ENCODE data around the gene CUX1.

Gene CUX1

DNA sequence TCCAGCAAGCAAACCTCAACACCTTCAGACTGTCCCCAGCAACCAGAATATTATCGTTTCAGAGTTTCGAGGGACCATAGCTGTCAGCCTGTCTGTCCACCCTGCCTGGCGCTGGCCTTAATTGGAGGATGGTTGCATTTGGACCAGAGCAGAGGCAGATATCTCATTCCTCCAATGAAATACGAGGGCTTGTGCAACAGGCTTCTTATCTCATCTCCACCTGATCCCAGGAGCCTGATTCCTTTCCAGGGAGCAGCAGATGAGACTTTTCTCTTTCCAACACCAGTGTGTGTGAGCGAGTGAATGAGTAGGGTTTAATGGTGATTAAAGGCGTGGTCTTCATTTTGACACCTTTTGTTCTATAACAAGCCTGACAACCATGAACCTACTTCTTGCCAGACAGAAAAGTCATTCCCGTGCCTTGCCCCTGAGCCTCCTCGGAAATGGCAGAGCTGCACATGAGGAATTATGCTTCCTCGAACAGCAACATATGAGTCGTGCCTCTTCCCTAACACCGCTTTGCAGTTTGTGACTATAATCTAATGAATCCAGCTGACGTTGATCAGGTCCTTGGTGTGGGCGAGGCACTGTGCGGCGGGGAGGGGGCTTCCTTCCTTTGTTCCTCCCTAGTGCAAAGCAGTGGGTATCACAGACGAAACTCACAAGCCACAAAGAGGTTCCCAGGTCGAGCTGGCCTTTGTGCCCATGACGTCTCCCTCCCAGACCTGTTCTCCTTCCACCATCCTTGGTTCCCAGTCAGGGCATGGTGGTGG is 147.4 kb downstream of the CUX1 start:
- no peaks in the 10 kb centered on the region for H3K4me1 Mint-ChIP-seq
- no peaks in the 10 kb centered on the region for H3K27me3 Mint-ChIP-seq
- DNase-seq: no peak
- no peaks in the 10 kb centered on the region for H3K9me3 Mint-ChIP-seq
- ATAC-seq: no peak
- H3K4me3 Mint-ChIP-seq: no peak overlapping the region
- H3K36me3 Mint-ChIP-seq (ENCODE audit: low read depth): no peaks in the 10 kb centered on the region
- no peak overlapping the region for H3K27ac Mint-ChIP-seq

DNA sequence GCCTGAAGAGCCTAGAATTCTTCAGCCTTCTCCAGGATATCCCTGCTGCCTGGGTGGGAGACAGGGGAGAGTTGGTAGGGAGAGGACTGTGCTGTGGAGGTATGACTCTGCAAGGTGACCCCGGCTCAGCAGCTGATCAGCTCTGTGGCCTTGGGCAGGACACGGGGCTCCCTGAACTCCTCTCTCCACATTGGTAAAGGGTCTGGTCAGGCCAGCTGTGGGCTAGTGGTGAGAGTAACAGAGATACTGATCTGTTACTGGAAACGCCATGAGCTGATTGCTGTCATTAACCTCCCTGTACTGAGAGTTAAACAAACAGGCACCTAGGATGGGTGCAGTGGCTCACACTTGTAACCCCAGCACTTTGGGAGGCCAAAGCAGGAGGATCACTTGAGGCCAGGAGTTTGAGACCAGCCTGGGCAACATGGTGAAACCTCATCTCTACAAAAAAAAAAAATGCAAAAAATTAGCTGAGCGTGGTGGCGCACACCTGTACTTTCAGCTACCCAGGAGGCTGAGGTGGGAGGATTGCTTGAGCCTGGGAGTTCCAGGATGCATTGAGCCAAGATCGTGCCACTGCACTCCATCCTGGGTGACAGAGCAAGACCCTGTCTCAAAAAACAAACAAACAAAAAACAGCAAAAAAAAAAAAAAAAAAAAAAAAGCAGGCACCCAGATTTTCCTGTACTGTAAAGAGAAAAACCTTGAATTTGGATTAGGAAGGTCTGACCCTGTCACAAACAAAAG is 151.5 kb downstream of the CUX1 start:
- Mint-ChIP-seq H3K4me1 (no peaks in the 10 kb centered on the region), H3K27me3 (no peaks in the 10 kb centered on the region), H3K27ac (no peak overlapping the region), H3K9me3 (no peaks in the 10 kb centered on the region), H3K4me3 (no peak overlapping the region), H3K36me3 (ENCODE audit: low read depth) (peaks cover 6% of the 10 kb centered on the region)
- DNase-seq: no peak
- no peak for ATAC-seq

DNA sequence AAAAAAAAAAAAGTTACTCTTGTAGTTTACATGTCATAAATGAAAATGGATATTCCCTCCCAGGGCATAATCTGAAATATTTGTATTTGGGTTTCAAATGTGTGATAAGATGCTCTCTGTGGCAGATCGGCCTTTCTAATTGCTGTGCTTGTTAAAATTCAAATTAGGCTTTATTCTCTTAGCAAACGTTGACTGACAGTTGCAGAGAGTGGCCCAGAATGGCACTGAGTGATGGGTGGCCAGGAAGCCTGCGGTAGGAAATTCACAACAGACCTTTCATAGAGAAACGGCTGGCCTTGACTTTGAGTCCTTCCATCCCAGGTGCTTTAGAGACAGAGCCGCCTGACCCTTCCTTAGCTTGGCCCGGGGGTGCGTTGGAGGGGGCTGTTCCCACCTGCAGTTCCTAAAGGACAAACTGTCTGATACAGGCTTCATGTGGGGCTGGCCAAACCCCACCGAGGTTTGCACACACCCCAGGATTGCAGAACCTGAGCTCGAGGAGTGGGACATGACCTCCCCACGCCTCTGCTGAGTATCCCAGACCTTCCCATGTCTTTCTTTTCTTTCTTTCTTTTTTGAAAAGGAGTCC is 152.7 kb downstream of the CUX1 start:
- ATAC-seq (no peak), DNase-seq (no peak)
- no peak overlapping the region for H3K27ac Mint-ChIP-seq
- no peak overlapping the region for H3K4me3 Mint-ChIP-seq
- peaks cover 6% of the 10 kb centered on the region for H3K36me3 Mint-ChIP-seq (ENCODE audit: low read depth)
- H3K9me3 Mint-ChIP-seq: no peaks in the 10 kb centered on the region
- H3K4me1 Mint-ChIP-seq: no peaks in the 10 kb centered on the region
- no peaks in the 10 kb centered on the region for H3K27me3 Mint-ChIP-seq

DNA sequence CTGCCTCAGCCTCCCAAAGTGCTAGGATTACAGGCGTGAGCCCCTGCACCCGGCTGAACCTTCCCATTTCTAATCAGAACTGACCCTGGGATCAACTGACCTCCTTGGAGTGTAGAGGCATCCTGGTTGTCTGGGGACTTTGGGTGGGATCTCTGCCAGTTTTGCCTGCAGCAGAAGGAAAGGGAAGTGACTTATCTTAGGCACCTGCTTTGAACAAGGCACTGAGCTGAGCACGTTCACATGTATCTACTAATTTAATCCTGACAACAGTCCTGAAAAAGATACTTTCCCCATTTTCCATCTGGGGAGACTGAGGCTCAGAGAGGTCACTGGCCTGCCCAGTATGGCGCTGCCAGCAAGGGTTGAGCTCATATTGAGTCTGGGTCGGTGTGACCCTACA is 153.4 kb downstream of the CUX1 start:
- no peaks in the 10 kb centered on the region for H3K4me1 Mint-ChIP-seq
- no peaks in the 10 kb centered on the region for H3K9me3 Mint-ChIP-seq

DNA sequence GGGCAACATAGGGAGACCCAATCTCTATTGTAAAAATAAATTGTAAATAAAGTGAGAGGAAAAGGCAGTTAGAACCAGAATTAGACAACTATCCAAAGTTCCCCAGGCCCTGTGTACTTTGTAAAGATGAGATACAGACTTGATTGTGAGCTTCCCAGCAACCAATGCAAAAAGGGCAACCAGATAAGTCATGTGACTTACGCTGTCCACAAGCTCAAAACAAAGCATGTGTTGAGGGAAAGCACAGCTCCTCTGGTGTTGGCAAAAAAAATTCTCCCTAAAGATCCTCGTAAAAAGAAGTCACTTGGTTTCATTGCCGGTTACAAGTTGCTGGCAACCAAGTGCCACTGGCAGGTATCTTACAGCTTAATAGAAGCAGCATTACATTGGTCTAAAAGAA is 154.0 kb downstream of the CUX1 start:
- Mint-ChIP-seq H3K36me3 (ENCODE audit: low read depth) (peaks cover 6% of the 10 kb centered on the region), H3K9me3 (no peaks in the 10 kb centered on the region), H3K27ac (no peak overlapping the region), H3K27me3 (no peaks in the 10 kb centered on the region), H3K4me1 (no peaks in the 10 kb centered on the region), H3K4me3 (no peak overlapping the region)
- no peak for ATAC-seq
- no peak for DNase-seq

More for the DNA sequence above, 153.4 kb downstream of the CUX1 start:
- Mint-ChIP-seq H3K27ac (no peak overlapping the region), H3K4me3 (no peak overlapping the region), H3K36me3 (ENCODE audit: low read depth) (peaks cover 6% of the 10 kb centered on the region), H3K27me3 (no peaks in the 10 kb centered on the region)
- no peak for ATAC-seq
- DNase-seq: no peak

DNA sequence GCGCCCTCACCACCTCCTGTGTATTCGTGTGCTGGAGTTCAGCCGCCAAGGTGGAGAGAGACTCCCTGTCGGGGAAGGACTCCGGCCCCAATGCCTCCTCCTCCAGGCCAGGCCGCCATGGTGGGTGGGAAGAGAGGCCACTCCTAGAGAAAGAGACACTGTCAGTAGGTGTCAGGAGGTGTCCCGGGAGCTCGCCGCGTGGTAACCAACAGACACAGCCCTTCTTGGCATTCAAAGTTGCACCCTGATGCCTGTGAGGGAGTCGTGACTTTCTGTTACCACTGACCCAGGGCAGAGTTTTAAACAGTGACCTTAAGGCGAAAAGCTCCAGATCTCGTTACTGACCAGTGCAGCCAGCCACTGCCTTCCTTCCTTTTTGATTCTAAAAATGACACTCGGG is 155.2 kb downstream of the CUX1 start:
- no peak for DNase-seq
- Mint-ChIP-seq H3K27ac (no peak overlapping the region), H3K4me3 (no peak overlapping the region), H3K4me1 (no peaks in the 10 kb centered on the region), H3K9me3 (no peaks in the 10 kb centered on the region), H3K36me3 (ENCODE audit: low read depth) (peaks cover 6% of the 10 kb centered on the region), H3K27me3 (no peaks in the 10 kb centered on the region)
- ATAC-seq: no peak

DNA sequence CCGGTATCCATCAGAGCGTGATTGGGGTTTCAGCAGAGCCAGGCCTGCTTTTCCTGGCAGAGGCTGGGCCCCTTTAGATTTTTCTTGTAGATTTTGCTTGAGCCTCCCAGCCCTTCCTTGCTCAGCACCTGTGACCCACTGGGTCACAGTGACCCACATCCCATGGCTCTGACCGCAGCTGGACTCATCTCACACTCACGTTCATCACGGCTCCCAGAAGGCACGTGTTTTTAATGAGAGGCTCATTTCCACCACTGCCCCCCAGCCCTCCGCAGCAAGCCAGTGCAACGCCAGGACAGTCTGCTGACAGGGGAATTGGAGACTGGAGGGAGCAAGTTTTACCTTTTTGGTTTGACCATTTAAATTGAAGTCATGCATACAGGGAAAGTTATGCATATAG is 155.7 kb downstream of the CUX1 start:
- DNase-seq (no peak), ATAC-seq (no peak)
- no peak overlapping the region for H3K27ac Mint-ChIP-seq
- H3K4me3 Mint-ChIP-seq: no peak overlapping the region
- H3K36me3 Mint-ChIP-seq (ENCODE audit: low read depth): peaks cover 6% of the 10 kb centered on the region
- no peaks in the 10 kb centered on the region for H3K9me3 Mint-ChIP-seq
- no peaks in the 10 kb centered on the region for H3K4me1 Mint-ChIP-seq
- H3K27me3 Mint-ChIP-seq: no peaks in the 10 kb centered on the region

DNA sequence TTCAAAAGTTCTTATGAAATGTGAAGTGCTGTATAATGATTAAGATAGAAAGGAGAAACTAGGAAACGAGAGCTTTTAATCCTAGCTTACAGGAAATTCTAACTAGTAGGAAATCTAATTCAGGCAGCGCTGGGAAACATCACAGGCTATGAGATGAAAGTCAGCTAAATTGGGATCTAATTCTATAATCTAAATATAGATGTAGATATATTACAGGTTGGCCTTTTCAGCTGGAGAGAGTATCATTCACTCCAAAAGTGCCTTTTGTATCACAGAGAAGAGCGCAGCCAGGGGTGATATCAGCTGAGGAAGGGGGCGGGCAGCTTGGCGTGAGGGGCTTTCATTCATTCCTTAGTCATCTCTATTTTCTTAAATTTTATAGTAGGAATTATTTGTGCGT is 157.0 kb downstream of the CUX1 start:
- no peaks in the 10 kb centered on the region for H3K4me1 Mint-ChIP-seq
- ATAC-seq (no peak), DNase-seq (no peak)
- no peak overlapping the region for H3K27ac Mint-ChIP-seq
- no peaks in the 10 kb centered on the region for H3K9me3 Mint-ChIP-seq
- H3K36me3 Mint-ChIP-seq (ENCODE audit: low read depth): peaks cover 6% of the 10 kb centered on the region
- H3K4me3 Mint-ChIP-seq: no peak overlapping the region
- no peaks in the 10 kb centered on the region for H3K27me3 Mint-ChIP-seq

DNA sequence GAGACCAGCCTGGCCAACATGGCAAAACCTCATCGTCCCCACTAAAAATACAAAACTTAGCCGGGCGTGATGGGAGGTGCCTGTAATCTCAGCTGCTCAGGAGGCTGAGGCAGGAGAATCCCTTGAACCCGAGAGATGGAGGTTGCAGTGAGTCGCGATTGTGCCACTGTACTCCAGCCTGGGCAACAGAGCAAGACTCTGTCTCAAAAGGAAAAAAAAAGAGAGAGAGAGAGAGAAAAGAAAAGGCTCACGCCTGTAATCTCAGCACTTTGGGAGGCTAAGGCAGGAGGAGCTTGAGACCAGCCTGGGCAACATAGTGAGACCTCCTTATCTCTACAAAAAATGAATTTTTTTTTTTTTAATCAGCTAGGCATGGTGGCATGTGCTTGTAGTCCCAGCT is 157.6 kb downstream of the CUX1 start:
- no peak for DNase-seq
- H3K27me3 Mint-ChIP-seq: no peaks in the 10 kb centered on the region
- no peak overlapping the region for H3K27ac Mint-ChIP-seq
- H3K4me3 Mint-ChIP-seq: no peak overlapping the region
- H3K9me3 Mint-ChIP-seq: no peaks in the 10 kb centered on the region
- ATAC-seq: no peak
- peaks cover 6% of the 10 kb centered on the region for H3K36me3 Mint-ChIP-seq (ENCODE audit: low read depth)
- no peaks in the 10 kb centered on the region for H3K4me1 Mint-ChIP-seq

DNA sequence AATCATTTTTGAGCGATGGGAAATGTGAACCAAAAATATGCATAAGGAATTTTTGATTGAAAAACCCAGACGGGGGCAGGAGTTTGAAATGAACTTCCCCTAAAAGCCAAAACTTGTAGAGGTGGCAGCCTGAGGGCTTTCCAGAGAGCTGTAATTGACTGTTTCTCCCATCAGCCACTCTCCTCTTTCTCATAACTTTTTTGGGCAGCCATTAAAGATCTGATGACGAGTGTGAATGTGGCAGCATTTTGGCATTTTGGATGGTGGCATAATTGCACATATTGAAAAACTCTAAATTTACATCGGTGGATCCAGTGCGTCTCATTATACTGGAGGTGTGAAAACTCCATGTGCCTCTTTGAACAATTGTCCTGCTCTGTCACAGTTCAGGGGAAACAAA is 159.0 kb downstream of the CUX1 start:
- H3K9me3 Mint-ChIP-seq: no peaks in the 10 kb centered on the region
- no peaks in the 10 kb centered on the region for H3K36me3 Mint-ChIP-seq (ENCODE audit: low read depth)
- H3K4me3 Mint-ChIP-seq: no peak overlapping the region
- ATAC-seq: no peak
- no peaks in the 10 kb centered on the region for H3K27me3 Mint-ChIP-seq
- H3K27ac Mint-ChIP-seq: no peak overlapping the region
- H3K4me1 Mint-ChIP-seq: no peaks in the 10 kb centered on the region
- DNase-seq: no peak

DNA sequence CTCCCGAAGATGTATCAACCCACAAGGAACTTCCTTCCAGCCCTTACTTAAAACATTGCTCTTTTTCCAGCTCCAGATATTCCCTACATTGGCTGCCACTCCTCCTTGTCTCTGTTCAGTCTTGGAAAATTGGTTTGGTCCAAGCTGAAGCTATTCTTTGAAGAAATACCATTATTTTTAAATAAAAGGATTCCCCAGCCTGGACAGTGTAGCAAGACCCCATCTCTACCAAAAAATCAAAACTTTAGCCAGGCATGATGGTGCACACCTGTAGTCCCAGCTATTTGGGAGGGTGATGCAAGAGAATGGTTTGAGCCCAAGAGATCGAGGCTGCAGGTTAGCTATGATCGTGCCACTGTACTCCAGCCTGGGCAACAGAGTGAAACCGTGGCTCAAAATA is 159.8 kb downstream of the CUX1 start:
- H3K27ac Mint-ChIP-seq: no peak overlapping the region
- no peaks in the 10 kb centered on the region for H3K27me3 Mint-ChIP-seq
- DNase-seq: no peak
- ATAC-seq: no peak
- H3K4me1 Mint-ChIP-seq: peaks cover 7% of the 10 kb centered on the region
- H3K36me3 Mint-ChIP-seq (ENCODE audit: low read depth): no peaks in the 10 kb centered on the region
- H3K9me3 Mint-ChIP-seq: no peaks in the 10 kb centered on the region
- H3K4me3 Mint-ChIP-seq: no peak overlapping the region

DNA sequence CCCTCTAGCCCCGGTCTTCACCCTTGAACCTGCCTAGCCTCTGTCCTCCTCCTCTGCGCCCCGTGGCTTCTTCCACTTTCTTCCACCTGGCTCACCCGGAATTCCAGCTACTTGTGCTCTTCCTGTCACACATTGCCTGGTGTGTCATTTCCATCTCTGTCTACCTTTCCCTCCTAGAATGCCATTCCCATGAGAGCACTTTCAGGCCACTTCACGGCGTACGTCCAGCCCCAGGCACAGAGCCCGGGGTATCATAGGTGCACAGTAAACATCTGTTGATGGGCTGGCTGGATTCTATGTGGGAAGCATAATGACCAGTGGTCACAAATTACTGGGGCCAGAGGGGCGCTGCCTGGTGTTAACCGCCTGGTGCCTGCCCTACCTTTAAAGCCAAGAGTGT is 161.3 kb downstream of the CUX1 start:
- Mint-ChIP-seq H3K4me3 (no peak overlapping the region), H3K9me3 (no peaks in the 10 kb centered on the region), H3K4me1 (peaks cover 13% of the 10 kb centered on the region), H3K27ac (no peak overlapping the region), H3K36me3 (ENCODE audit: low read depth) (peaks cover 4% of the 10 kb centered on the region), H3K27me3 (no peaks in the 10 kb centered on the region)
- ATAC-seq (no peak), DNase-seq (no peak)

DNA sequence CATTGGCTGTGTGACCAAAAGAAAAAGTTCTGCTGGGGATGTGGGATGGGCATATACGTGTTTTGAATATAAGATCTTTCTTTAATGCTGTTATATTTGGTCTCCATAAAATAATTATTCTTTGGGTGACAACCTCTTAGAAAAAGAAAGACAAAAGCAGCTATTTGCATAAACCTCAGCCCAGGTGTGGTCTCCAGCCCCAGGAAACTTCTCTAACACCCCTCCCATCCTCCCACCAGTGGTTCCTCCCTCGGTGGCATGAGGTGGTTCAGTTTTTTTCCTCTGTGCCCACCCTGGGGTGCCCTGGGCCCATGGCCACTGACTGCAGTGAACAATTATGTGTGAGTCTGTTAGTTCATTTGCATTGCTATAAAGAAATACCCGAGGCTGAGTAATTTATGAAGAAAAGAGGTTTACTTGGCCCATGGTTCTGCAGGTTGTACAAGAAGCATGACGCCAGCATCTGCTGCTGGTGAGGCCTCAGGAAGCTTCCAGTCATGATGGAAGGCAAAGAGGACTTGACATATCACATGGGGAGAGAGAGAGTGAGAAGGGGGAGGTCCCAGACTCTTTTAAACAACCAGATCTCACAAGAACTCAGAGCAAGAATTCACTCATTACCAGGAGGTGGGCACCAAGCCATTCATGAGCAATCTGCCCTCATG is 165.9 kb downstream of the CUX1 start:
- Mint-ChIP-seq H3K4me3 (no peak overlapping the region), H3K9me3 (no peaks in the 10 kb centered on the region), H3K36me3 (ENCODE audit: low read depth) (peaks cover 6% of the 10 kb centered on the region), H3K27ac (no peak overlapping the region), H3K4me1 (peaks cover 16% of the 10 kb centered on the region), H3K27me3 (no peaks in the 10 kb centered on the region)
- no peak for DNase-seq
- no peak for ATAC-seq

DNA sequence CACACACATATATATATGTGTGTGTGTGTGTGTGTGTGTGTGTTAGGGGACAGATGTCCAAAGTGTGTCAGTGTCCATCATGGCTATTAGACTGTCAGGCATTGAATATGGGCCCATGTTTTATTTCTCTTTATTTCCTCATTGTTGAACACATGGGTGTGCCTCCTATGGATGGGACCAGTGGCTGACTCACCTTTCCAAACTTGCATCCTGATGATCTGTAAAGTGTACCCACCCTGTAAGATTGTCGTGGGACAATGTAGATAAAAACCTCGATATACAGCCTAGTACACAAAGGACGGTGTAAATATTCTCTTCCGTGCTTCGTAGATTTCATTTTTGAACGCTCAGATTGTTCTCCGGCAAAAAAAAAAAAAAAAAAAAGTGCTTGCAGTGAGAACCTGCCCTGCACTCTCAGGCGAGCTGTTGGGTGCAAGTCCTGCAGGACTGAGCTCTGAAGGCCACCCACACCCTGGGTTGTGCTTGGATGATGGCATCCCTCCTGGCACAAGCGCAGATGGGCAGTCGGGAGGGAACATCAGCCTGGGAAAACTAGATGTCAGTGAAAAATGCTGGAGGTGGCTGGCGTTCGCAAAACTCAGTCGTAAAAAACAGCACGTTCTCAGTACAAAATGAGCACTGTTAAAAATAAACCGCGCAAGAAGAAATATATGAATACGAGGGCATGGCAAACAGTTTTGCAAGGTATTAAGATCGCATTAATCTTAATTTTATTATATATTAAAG is 166.9 kb downstream of the CUX1 start:
- Mint-ChIP-seq H3K27ac (no peak overlapping the region), H3K27me3 (no peaks in the 10 kb centered on the region), H3K4me3 (no peak overlapping the region), H3K9me3 (no peaks in the 10 kb centered on the region), H3K36me3 (ENCODE audit: low read depth) (peaks cover 6% of the 10 kb centered on the region), H3K4me1 (peaks cover 18% of the 10 kb centered on the region)
- DNase-seq: no peak
- no peak for ATAC-seq

All from activated naive CD8-positive, alpha-beta T cell treated with anti-CD3 and anti-CD28 coated beads, Interleukin-2, amount 50 U/mL, for 24 hours (primary cell).